Measurements from ENCODE around the gene BFSP2.
"Not testable (repeated sequence)": the region's sequence is repeated elsewhere in the genome, so short reads cannot be mapped to it uniquely, and the experiment has no call there.

BFSP2 gene

DNA sequence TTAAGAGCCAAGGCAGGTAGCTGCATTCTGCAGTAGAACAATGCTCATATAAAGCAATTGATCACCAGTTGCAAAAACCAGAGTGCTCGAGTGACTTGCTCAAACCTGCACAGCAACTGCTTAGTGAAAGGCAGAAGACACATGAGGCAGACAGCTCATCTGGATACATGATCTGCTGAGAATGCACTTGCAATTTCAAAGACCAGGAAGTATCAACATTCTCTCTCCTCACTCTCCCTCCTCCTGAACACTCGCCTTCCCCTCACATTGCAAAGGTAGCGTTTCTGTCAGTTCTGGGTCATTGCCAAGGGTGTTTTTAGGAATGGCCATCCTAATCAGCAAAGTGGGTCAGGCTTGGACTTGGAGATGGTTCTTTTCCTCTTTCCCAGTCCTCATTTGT, 61.0 kb downstream of the BFSP2 start:
- DNase-seq: no peak

DNA sequence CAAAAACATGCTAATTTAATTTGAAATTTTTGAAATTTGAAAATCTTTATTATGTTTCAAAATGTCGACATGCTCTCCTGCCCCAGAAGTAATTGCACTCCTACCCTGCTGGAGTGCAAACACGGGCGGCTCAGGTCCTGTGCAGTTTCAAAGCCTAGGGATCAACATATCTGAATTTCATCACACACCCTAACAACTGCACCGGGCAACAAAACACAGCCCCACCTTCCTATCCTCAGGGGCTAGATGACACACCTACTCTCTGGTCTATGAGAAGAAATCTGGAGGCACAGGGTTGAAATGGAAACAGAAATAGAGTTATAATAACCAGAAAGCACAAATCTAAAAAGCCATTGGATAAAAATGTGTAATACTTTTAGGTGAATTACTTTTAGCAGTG, 61.4 kb downstream of the BFSP2 start:
- no peak for DNase-seq

DNA sequence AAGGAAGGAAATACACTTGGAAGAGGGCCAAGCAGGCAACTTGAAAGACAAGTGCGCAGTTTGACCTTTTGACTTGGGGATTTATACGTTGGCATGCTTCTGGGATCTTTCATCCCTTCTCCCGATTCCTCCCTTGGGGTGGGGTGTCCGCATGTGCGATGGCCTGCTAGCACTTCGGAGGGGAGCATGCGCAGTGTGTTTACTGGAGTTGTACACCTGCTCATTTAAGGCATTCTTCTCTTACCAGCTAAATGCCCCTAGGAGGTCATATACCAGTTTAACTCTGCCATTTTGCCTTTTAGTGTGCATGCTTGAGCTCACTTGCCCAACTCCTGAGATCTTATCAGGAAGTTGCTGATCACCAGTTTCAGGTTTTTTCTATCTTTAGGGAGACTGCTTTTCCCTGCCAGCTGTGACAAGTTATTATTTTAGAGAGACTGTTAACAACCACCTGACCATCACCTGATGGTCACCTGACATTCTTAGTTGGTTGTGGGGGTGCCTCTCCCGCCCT, 63.5 kb downstream of the BFSP2 start:
- DNase-seq: no peak

DNA sequence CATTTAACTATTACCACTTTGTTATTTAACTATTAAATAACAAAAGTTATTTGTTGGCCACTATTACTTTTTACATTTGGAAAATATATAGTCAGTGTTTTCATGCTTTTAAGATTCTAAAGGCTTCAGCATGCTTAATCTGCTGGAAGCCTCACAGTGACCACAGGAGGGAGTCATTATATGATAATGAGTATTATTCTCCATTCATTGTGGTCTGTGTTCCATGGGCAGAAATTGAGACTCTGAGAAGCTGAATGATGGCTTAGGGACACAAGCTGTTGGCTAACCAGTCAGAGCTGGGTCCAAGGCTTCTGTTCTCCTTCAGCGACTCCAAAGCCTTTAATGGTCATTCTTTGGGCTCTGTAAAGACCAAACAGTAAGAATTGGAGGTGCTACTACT, 64.7 kb downstream of the BFSP2 start:
- DNase-seq: no peak

DNA sequence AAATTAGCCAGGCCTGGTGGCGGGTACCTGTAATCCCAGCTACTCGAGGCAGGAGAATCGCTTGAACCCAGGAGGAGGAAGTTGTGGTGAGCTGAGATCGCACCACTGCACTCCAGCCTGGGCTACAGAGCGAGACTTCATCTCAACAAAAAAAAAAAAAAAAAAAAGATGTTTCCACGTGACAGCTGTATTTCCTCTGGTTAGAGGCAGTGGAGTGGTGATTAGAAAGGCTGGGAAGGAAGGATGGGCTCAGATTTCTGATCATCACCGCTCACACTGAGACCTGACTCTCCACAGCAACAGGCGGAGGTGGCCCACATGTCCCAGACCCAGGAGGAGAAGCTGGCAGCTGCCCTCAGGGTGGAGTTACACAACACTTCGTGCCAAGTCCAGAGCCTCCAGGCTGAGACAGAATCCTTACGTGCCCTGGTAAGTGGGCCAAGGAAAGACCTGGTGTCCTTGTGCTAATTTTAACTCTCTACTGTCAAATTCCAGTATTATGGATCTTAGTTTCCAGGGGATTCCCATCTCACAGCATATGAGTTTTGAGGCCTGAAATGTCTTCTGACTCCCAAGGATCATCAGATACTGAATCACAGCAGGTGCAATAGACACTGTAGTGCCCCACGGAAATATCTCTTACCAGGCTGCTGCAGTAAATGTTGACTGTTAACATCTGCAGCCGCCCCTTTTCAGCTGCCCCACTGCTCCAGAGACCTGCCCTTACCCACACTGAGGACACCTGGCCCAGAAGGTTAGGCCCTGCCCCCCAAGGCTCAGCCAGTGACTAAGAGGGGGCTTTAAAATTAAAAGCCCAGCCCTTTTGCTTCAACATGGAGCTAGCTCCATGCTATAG, 66.9 kb downstream of the BFSP2 start:
- DNase-seq: no peak

DNA sequence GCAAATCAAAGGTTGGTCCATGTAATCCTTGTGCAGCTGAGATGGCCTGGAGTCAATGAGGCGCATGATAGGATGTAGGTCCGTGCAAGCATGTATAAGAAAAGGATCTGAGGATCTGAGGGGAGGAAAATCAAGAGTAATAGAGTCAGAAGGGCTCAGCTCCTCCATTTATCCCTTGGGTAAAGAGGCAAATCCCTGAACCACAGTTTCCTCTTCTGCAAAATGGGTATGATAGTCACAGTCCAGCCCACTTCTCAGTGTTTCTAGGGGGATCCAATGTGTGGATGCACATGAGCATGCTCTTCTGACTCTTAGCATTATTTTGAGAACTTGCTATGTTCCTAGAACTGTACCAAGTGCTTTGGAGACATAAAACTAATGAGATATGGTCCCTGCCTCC, 67.9 kb downstream of the BFSP2 start:
- DNase-seq: no peak

DNA sequence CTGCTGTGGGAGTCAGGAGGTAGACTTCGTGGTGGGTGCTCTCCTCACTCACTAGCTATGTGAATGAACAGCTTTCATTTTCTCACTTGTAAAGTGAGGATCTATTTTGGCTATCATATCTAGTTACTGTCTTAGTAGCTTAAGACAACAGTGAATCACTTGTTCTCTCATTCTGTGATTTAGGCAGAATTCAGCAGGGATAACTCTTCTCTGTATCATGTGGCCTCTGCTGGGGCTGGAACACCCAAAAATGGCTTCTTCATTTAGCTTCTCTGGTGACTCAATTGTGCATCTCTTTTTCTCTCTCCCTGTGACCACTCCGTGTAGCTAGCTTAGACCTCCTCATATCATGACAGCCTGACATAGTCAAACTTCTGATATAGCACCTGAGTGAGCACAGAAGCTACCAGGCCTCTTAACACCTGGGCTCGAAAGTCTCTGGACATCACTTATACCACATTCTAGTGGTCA, 68.4 kb downstream of the BFSP2 start:
- DNase-seq: no peak

DNA sequence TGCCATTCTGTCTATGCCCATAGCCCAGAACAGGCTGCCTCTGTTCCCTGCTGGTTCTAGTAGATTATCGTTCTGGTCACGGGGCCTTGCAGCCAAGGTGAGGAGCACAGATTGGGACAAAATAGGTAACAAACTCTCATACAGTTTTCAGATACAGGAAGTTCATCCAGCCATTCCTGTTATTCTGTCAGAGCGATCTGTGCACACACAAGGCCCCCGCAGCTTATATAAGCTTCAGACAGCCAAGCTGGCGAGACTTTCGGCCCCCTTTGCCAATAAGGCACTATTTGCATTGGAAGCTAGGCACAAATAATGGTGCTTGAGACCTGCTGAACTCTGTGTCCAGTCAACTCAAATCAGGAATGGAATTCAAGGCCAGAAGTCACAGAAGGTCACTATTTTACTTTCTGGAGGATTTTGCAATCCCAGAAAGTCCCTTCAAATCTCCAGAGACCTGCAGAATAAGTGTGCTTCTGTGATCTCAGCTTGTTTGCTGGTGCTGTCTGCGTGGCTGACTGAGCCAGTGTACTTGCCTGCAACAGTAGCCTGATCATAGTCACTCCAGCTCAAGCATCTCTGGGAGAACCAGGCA, 69.4 kb downstream of the BFSP2 start:
- DNase-seq: no peak

DNA sequence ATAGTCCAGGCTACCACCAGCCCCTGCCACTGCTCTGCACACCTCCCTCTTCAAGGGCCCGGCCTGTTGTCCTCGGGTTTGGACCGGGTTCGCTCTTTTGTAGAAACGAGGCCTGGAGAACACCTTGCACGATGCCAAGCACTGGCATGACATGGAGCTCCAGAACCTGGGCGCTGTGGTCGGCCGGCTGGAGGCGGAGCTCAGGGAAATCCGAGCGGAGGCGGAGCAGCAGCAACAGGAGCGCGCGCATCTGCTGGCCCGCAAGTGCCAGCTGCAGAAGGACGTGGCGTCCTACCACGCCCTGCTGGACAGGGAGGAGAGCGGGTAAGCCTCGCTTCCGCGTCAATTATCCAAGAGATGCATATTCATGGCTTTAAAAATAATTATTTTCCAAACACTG, 72.4 kb downstream of the BFSP2 start:
- no peak for DNase-seq

DNA sequence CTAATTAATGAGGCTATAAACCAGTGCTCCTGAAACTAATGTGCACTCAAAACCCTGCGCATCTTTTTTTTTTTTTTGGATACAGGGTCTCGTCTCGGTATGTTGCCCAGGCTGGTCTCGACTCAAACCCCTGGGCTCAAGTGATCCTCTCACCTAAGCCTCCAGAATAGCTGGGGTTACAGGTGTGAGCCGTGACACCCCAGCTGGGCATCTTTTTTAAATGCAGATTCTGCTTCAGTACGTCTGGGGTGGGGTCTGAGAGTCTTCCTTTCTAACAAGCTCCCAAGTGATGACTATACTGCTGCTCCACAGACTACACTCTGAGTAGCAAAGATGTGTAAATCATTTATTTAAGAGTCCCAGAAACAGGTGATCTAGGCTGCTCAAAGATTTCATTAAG, 73.0 kb downstream of the BFSP2 start:
- DNase-seq: no peak

DNA sequence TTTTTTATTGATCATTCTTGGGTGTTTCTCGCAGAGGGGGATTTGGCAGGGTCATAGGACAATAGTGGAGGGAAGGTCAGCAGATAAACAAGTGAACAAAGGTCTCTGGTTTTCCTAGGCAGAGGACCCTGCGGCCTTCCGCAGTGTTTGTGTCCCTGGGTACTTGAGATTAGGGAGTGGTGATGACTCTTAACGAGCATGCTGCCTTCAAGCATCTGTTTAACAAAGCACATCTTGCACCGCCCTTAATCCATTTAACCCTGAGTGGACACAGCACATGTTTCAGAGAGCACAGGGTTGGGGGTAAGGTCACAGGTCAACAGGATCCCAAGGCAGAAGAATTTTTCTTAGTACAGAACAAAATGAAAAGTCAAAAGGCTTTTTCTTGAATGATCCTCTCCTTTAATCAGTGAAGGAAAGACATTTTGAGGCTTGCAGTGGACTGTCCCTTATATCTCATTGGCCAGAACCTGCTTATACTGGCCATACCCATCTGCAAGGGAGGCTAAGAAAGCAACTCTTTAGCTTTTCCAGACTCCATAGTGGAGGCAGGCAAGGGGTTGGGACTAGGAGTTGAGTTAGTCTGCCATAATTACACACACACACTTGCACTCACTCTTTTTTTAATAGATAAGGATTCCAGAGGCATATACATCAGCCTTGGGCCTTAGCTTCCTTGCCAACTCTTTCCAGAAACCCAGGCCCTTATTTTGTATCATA, 73.8 kb downstream of the BFSP2 start:
- DNase-seq: not testable (repeated sequence)

DNA sequence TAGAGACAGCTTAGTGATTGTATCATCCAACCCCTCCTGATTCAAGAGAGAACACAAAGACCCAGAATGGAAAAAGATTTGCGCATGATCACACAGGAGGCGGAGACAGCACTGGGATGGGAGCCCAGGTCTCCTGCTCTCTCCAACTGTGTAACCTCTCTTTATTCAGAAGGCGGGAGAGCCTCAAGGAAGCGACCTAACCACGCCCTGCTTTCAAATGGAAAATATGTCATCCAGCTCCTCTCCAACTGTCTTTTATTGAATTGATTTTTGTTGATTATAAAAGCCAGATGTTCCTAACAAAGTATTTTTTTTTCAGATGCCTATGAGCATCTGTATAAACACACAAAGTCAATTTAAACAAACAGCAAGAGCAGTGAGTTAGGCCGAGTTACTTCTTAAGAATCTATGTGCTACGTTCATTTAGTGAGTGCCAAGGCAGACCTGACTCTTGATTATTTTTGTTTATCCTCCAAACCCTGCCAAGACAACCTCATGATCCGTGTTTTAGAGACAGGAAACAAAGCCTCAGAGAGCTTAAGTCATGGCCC, 74.5 kb downstream of the BFSP2 start:
- no peak for DNase-seq

DNA sequence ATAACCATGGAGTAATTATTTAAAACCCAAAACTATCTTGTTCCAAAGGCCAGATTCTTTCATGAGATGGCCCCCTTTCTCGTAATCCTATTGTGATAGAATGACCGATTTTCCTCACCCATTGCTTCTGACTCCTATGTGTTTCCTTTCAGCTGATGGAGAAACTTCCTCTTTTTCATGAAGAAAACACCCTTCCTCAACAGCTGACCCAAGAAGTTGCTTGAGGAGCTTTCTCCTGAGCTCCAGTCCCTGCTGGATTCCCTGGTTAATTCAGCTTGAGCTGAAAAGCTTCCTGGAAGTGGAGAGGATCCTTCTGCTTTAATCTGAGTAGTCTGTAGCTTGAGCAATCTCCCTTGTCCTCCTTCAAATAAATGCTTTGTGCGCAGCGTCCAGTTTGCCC, 75.0 kb downstream of the BFSP2 start:
- DNase-seq: no peak

DNA sequence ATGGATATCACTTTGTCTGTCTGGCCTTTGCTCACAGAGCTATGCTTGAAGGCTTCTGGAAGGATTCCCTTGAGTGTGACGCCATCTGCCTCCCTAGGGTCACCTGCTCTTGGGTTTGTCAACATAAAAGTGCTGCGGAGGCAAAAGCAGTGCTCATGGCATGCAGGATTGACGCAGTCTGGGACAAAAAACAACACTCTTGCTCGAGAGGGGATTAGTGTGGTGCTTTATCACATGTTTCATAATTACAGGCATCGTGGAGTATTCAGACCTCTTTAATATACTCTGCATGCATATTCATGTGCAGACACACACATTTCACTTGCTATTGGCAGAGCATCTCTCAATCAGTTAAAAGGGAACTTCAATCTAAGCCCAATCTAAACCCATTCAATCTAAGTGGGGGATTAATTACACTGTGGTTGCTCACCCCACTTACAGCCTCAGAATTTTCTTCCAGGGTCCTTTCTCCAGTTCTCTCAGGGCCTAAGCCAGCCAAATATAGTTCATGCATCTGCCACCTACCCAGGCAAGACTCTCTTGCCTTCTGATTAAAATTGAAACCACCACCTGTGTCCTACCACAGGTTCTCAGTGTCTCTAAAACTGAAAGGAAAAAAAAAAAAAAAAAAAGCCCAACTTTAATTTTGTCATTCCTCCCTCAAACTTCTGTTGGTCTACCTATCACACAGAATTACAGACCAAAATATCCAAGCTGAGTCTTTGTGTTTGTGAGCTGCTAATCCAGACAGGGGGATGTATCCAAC, 75.6 kb downstream of the BFSP2 start:
- no peak for DNase-seq

DNA sequence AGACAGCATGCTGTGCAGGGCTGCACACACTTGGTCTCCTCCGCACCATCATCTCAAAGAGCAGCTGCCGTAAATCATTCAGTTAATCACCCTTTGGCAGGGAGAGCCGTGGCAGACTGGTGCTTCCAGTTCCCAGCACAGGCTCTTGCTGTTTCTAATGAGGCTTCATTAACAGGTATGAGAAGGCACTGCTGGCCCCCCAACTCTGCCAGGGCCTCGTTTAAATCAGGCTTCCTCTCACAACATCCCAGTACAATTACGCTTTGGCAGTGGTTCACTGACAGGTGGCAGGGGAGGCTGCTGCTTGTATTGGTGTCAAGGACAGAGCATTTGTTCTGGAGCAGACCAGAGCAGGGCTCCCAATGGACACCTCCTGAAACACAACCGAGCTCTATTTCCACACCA, 77.1 kb downstream of the BFSP2 start:
- no peak for DNase-seq

DNA sequence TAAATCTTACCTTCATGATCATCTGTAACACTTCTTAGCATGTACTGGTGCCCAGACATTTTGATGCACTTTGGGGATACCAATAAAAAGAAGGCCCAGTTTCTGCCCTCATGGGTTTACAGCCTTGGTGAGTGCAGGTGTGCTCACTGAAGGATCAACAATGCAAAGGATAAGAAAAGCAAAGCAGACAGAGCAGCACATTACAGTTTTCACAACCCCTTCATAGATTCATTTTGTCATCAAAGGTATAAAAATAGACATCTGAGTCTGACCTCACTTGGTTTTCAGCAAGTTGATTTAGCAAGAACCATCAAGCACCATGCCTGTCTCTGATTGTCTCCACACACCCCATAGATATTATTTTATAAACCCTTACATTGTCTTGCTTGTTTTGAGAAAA, 77.6 kb downstream of the BFSP2 start:
- DNase-seq: no peak

DNA sequence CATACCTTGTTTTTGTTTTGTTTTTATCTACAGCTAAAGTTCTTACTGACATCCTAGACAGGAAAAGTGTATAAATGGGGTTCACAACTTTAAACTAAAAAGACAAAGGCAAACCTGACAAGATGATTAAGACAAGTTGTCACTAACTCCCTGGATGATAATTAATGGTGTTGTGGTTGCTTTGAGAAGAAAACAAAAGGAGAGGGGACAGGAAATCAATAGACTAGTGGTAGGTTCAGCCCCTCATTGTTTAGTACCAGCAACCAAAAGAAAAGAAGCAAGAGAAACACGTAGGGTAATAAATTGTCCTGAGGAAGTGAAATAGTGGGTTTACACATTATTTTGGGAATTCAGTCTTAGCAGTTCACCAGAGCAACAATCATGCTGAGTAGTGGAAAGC, 78.8 kb downstream of the BFSP2 start:
- no peak for DNase-seq

DNA sequence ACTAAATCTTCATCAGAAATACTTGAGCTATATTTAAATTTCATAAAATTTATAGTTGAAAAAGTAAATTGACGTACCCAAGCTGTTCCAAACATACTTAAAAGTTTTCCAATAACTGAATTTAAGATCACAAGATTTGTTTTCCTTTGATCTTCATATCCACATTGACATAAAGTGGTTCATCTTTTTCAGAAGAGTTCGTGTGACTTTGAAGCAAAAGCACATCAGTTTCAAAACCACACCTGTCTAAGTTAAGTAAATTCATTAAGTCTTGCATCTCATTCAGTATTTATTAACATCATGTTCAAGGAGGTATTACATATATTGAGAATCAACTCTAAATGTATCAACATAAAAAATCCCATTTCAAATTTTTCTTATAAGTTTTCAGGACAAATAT, 79.5 kb downstream of the BFSP2 start:
- no peak for DNase-seq

DNA sequence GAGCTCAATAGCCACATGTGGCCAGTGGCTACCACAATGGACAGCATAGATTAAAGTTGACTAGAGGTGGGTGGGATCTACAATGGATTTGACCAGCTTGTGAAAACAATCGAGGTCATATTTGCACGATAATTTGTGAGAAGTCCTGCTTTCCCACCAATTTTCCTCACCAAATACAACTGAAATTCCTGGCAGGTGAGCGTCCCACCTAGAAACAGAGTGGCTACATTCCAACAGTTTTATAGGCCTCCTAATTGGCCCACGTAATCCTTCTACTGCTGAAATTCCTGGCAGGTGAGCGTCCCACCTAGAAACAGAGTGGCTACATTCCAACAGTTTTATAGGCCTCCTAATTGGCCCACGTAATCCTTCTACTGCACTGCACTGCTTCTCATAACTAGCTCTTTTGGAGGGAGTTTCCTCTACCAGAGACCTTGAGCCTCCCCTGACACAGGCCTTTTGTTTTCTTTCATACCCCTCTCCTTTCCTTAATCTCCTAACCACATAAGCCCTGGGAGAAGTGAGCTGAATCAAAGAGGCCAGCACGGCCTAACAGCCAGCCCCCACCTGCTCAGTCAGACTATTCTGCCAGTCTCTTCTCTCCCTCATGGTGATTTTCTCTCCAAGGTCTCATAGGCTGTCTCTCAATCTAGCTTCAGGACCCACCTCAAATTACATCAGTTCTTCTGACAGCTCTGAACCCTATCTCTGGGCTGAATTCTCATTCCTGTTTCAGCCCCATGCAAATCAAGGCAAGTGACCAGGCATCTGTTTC, 80.2 kb downstream of the BFSP2 start:
- no peak for DNase-seq

DNA sequence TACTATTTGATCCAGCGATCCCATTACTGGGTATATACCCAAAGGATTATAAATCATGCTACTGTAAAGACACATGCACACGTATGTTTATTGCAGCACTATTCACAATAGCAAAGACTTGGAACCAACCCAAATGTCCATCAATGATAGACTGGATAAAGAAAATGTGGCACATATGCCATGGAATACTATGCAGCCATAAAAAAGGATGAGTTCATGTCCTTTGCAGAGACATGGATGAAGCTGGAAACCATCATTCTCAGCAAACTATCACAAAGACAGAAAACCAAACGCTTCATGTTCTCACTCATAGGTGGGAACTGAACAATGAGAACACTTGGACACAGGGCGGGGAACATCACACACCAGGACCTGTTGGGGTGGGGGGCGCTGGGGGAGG, 82.6 kb downstream of the BFSP2 start:
- DNase-seq: not testable (repeated sequence)

DNA sequence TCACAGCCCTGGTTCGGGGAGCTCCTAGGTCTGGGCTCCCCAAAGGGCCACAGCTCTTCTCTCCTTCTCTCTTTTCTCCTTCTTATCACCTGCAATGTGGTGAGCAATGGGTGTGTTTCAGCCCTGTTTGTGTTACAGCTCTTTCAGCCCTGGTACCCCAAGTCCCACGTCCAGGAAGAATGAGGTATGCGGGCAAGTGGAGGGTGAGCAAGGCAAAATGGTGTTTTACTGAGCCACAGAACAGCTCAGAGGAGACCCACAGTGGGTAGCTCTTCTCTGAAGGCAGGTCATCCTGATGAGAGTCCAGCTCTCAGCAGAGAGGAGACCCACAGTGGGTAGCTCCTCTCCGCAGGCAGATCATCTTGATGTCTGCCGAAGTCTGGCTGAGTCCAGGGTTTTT, 86.8 kb downstream of the BFSP2 start:
- no peak for DNase-seq

DNA sequence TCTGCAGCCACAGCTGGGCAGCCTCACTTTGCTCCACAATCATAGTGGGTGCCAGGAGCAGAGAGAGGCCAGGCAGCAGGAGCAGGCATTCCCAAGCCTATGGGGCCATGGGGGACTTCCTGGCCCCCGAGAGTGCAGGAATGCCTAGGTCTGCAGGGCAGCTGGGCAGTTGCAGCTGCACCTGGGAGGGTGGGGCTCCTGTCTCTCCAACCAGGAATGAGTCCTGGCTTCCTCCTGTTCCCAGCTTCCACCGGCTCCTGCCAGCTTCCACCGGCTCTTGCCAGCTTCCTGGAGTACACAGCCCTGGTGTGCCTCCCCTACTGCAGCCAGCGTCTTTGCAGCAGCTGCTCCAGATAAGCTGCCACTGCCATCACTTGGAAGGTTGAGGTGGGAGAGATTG, 87.3 kb downstream of the BFSP2 start:
- no peak for DNase-seq

Data from T1000 (cell line).